Measurements from ENCODE around the gene GNB1.

GRCh38 chr1:1915911-1916840 lies 25.3 kb upstream of the GNB1 start:
- TF ChIP-seq CTCF (IDR thresholded peaks at IDR 0.05), result no peak
- no peak for TF ChIP-seq POLR2A (IDR thresholded peaks at IDR 0.05)

Data from adrenal gland (tissue), 5 donors.